HUES48 (cell line): ENCODE measurements around the gene TEX53.

Experiments used
- H3K27ac ChIP-seq: one replicate; pipeline ENCODE4 v1.7.0; 2013; ENCODE audit warnings: low read depth, low read length, inconsistent platforms
- H3K27me3 ChIP-seq: 2 replicates; pipeline ENCODE4 v1.6.1; 2013; ENCODE audit warnings: mild to moderate bottlenecking, low read length; ENCODE audit not compliant: control insufficient read depth, insufficient read depth
- H3K36me3 ChIP-seq: 2 replicates; pipeline ENCODE4 v1.6.1; 2013; ENCODE audit warnings: low read length; ENCODE audit not compliant: control insufficient read depth, insufficient read depth
- H3K4me1 ChIP-seq: 2 replicates; pipeline ENCODE4 v1.6.1; 2013; ENCODE audit warnings: mild to moderate bottlenecking, low read length; ENCODE audit not compliant: control insufficient read depth, insufficient read depth
- H3K4me3 ChIP-seq: 2 replicates; pipeline ENCODE4 v1.5.1; 2013; ENCODE audit warnings: mild to moderate bottlenecking, low read depth, low read length
- H3K9ac ChIP-seq: 2 replicates; pipeline ENCODE4 v1.6.1; 2013; ENCODE audit warnings: mild to moderate bottlenecking, low read depth, low read length, moderate library complexity
- H3K9me3 ChIP-seq: 2 replicates; pipeline ENCODE4 v1.6.1; 2013; ENCODE audit warnings: low read length; ENCODE audit not compliant: control insufficient read depth, insufficient read depth

TEX53 gene

DNA sequence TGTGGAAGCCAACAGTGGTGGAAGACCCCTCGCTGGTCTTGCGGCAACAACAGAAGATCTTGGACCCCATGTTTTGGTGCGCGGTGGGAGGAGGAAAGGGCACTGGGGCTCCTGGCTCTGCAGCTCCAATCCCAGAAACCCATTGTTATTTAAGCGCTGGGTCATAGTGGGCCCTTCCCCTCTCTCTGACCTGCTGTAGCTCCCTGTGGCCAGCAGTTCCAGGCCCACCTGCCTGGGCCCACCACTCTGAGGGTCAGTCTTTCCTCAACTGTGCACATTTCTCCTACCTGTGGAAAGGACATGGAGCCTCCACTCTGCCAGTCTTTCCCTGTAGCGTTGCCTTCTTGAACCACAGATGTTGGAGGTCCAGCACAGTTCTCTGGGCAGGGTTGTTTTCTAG is at the start of gene TEX53:
Gene TEX53 (minus strand): TSS at position 101 of the 400 bp plus-strand sequence. CDS start 31 bp downstream, at position 70.
- H3K9ac ChIP-seq, result no peak within 1 kb of the TSS
- H3K36me3 ChIP-seq, result no peaks in the 10 kb centered on the region
- peaks cover 5% of the 10 kb centered on the region for H3K4me1 ChIP-seq
- no peaks in the 10 kb centered on the region for H3K9me3 ChIP-seq
- no peaks in the 10 kb centered on the region for H3K27me3 ChIP-seq
- no peak within 1 kb of the TSS for H3K4me3 ChIP-seq
- no peak within 1 kb of the TSS for H3K27ac ChIP-seq

GRCh38 chr9:114706711-114707110 is 49.1 kb upstream of the TEX53 start:
- H3K4me1 ChIP-seq, result no peaks in the 10 kb centered on the region
- no peak overlapping the region for H3K4me3 ChIP-seq
- H3K36me3 ChIP-seq, result no peaks in the 10 kb centered on the region
- no peaks in the 10 kb centered on the region for H3K27me3 ChIP-seq
- no peak overlapping the region for H3K27ac ChIP-seq
- no peaks in the 10 kb centered on the region for H3K9me3 ChIP-seq
- H3K9ac ChIP-seq, result no peak overlapping the region

DNA sequence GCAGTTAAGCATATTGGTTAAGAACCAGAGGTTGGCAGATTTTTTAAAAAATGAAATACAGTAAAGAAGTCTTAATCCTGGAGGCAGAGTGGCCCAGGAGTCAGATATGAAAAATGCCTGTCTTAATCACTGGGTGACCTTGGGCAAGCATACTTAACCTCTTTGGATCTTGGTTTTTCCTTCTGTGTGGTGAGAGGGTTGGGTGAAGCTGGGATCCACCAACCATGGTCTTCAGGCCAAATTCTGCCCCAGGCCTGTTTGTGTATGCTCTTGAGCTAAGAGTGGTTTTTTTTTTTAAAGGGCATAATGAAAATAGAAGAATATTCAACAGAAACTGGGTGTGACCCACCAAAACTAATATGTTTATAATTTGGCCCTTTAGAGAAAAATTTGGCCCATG is 44.4 kb upstream of the TEX53 start:
- Histone ChIP-seq H3K36me3 (no peaks in the 10 kb centered on the region), H3K9me3 (no peaks in the 10 kb centered on the region), H3K27me3 (no peaks in the 10 kb centered on the region), H3K4me1 (no peaks in the 10 kb centered on the region), H3K27ac (no peak overlapping the region), H3K4me3 (no peak overlapping the region), H3K9ac (no peak overlapping the region)

DNA sequence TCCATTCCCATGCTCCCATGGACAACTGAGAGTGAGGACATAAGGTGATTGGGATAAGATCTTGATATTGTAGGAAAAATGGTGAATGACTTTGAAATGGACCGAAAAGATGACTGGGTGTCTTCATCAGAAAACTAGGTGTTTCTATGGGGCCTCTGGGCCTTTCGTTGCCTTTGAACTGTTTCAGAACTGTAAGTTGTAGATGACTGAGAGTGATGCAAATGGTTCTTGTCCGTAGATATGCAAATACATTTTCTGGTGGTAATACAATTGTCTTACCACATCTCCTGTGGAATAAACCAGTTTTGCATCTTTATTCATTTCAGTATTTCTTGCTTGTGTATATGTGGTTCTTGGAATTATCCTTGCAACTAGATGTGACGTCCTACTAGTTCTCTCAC is 40.3 kb upstream of the TEX53 start:
- Histone ChIP-seq H3K9me3 (no peaks in the 10 kb centered on the region), H3K27ac (no peak overlapping the region)

DNA sequence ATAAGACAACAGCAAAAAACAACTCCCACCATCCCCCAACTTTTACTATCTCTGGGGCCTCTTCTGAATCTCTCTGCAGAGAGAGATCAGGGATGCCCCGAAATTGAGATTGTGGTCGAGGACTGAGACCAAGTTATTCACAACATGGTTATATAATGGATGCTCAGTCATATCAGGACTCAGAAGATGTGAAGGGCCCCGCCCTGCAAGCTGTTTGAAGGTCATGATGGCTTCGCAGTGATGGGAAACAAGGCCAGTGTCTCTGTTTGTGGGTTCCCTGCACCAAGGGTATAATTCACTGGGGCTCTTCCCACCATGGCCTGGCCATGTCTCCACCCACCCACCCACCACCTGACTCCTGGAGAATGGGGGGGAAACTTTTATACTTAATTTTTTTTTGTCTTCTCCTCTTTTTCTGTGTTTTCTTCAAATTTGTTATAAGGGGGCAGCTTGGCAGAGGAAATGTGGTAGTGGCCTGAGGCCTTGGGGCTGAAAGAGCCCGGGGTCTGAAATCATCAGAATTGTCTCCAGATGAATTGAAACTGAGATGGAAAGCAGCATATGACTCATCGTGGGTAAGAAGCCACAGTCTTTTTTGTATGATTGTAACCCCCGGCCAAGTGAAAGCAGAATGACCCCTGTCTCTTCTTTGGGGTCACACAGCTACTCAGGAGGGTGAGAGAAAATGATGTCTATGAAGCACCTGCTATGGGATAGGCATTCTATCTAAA is 39.4 kb upstream of the TEX53 start:
- Histone ChIP-seq H3K27me3 (no peaks in the 10 kb centered on the region), H3K4me3 (no peak overlapping the region), H3K9ac (no peak overlapping the region), H3K9me3 (no peaks in the 10 kb centered on the region), H3K36me3 (no peaks in the 10 kb centered on the region), H3K27ac (no peak overlapping the region), H3K4me1 (no peaks in the 10 kb centered on the region)

More for the DNA sequence above, 40.3 kb upstream of the TEX53 start:
- Histone ChIP-seq H3K36me3 (no peaks in the 10 kb centered on the region), H3K4me1 (no peaks in the 10 kb centered on the region), H3K27me3 (no peaks in the 10 kb centered on the region), H3K4me3 (no peak overlapping the region), H3K9ac (no peak overlapping the region)

- Histone ChIP-seq H3K27me3 (no peaks in the 10 kb centered on the region), H3K9me3 (no peaks in the 10 kb centered on the region), H3K4me3 (no peak overlapping the region)
These were observed 38.3 kb upstream of the TEX53 start for GRCh38 chr9:114695948-114696347.

DNA sequence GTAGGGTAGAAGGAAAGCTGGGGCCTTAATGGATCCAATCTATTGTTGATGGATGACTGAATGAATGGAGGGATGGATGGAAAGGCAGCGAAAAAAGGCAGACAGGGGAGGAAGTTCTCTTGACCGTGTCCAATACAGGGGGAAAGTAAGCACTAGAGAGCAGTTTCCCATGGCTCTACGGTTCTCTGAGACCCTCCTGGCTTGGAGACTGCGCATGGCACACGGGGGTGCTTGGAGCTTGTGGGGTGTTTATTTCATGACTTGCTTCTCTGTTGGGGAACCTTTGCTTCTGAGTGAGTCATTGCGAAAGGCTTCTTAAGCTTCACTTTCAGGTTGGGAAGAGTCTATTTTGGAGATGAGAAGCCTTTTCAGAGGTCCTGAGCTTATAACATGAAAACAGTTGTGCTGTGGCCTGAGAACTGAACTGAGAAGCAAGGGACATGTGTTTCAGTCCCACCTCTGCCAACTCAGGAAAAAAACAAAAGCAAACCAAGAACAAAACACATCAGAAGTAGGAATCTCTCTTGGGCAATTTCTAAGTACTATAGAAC is 37.2 kb upstream of the TEX53 start:
- H3K4me1 ChIP-seq, result peaks cover 4% of the 10 kb centered on the region; the same call in 1 of the 2 replicates
- H3K27ac ChIP-seq, result no peak overlapping the region
- no peak overlapping the region for H3K9ac ChIP-seq

More at GRCh38 chr9:114695948-114696347, 38.3 kb upstream of the TEX53 start:
- Histone ChIP-seq H3K4me1 (no peaks in the 10 kb centered on the region), H3K36me3 (no peaks in the 10 kb centered on the region), H3K9ac (no peak overlapping the region), H3K27ac (no peak overlapping the region)

DNA sequence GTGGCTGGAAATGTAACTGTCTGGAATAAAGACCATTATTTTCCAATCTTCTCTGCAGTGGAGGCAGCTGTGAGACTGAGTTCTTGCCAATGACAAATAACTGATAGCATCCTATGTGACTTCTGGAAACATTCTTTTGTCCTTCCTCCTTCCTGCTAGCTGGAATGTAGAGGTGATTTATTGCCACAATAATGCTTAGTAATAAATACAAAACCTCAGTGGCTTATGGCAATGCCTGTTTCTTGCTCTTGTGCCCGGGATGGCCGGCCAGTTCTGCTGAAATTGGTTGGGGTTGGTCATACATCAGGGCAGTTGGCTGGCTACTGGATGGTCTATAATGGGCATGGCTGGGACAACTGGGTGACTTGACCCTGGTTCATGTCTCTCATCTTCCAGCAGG is 36.5 kb upstream of the TEX53 start:
- Histone ChIP-seq H3K27me3 (no peaks in the 10 kb centered on the region), H3K36me3 (no peaks in the 10 kb centered on the region), H3K4me1 (peaks cover 11% of the 10 kb centered on the region; the same call in 1 of the 2 replicates), H3K9me3 (no peaks in the 10 kb centered on the region), H3K27ac (no peak overlapping the region), H3K9ac (no peak overlapping the region), H3K4me3 (no peak overlapping the region)

More for the DNA sequence above, 37.2 kb upstream of the TEX53 start:
- no peaks in the 10 kb centered on the region for H3K36me3 ChIP-seq
- H3K9me3 ChIP-seq, result no peaks in the 10 kb centered on the region
- no peak overlapping the region for H3K4me3 ChIP-seq
- H3K27me3 ChIP-seq, result no peaks in the 10 kb centered on the region

DNA sequence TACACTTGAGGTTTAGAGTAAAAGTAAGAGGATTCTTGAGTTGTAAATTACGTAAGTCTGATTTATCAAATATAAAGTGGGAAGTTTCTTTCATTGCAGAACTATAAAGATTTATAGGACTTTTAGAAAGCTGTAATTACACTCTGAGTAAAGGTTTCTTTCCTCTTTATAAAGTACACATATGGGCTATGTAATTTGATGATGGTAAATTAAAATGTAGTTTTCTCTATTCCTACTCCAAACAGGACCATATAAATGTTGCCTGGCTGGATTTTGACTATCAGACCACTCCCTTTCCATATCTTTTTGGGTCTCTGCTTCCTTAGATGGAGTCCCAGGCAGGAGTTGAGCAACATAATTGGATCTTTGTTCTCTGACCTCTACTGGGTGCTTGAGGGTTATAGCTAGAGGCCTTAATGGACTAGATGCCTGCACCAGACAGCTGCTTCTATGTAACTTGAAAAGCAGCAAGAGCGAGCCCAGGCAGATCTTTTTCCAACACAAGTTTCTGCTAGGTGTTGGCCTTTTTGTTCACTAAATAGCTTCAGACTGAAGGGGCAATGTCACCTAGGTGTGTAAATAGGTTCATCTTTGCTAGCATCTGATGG is 35.7 kb upstream of the TEX53 start:
- Histone ChIP-seq H3K36me3 (no peaks in the 10 kb centered on the region), H3K4me1 (peaks cover 15% of the 10 kb centered on the region; the same call in 1 of the 2 replicates), H3K9me3 (no peaks in the 10 kb centered on the region), H3K27ac (no peak overlapping the region), H3K9ac (no peak overlapping the region), H3K4me3 (no peak overlapping the region), H3K27me3 (no peaks in the 10 kb centered on the region)

DNA sequence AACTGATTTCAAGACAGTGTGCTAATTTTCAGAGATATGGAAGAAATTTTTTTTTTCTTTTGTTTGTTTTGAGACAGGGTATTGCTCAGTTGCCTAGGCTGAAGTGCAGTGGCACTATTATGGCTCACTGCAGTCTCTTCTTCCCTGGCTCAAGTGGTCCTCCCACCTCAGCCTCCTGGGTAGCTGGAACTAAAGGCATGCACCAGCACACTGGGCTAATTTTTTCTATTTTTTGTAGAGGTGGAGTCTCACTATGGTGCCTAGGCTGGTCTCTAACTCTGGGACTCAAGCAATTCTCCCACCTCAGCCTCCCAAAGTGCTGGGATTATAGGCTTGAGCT is 34.3 kb upstream of the TEX53 start:
- Histone ChIP-seq H3K27me3 (no peaks in the 10 kb centered on the region), H3K27ac (no peak overlapping the region), H3K4me1 (peaks cover 15% of the 10 kb centered on the region; the same call in 1 of the 2 replicates), H3K4me3 (no peak overlapping the region), H3K9me3 (no peaks in the 10 kb centered on the region), H3K36me3 (no peaks in the 10 kb centered on the region), H3K9ac (no peak overlapping the region)
